GM10266 (cell line): ENCODE data around the gene CREBZF.
"Not testable (repeated sequence)": the region's sequence is repeated elsewhere in the genome, so short reads cannot be mapped to it uniquely, and the experiment has no call there.

Experiments used
- DNase-seq: peaks from one replicate; pipeline ENCODE4 v3.0.0; 2012; ENCODE audit errors: extremely low spot score
- TF ChIP-seq, protein P1 (sequence below): IDR thresholded peaks from 2 replicates; pipeline ENCODE4 v1.5.1; 2012; ENCODE audit warnings: mild to moderate bottlenecking, low read depth; ENCODE audit not compliant: control insufficient read depth, insufficient read depth; ENCODE audit errors: missing control alignments

CREBZF gene

DNA sequence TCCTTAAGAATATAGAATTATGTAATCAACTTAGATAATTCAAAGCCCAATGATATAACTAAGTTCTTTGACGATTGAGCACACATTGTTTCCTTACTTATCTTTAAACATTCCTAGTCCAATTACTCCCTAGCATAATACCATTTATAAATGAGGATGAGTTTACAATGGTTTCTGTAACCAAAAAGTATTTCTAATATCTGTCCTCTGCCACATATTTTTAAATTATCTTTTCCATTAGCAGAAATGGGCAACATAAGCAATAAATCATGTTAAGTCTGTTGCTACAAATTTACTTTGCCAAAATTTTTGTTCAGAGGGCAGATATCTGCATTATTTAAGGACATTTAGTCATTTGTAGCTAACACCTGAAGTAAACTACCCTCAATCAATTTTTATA, 6.7 kb downstream of the CREBZF start:
- TF ChIP-seq, protein P1, sequence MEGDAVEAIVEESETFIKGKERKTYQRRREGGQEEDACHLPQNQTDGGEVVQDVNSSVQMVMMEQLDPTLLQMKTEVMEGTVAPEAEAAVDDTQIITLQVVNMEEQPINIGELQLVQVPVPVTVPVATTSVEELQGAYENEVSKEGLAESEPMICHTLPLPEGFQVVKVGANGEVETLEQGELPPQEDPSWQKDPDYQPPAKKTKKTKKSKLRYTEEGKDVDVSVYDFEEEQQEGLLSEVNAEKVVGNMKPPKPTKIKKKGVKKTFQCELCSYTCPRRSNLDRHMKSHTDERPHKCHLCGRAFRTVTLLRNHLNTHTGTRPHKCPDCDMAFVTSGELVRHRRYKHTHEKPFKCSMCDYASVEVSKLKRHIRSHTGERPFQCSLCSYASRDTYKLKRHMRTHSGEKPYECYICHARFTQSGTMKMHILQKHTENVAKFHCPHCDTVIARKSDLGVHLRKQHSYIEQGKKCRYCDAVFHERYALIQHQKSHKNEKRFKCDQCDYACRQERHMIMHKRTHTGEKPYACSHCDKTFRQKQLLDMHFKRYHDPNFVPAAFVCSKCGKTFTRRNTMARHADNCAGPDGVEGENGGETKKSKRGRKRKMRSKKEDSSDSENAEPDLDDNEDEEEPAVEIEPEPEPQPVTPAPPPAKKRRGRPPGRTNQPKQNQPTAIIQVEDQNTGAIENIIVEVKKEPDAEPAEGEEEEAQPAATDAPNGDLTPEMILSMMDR = no peak
- DNase-seq = no peak

DNA sequence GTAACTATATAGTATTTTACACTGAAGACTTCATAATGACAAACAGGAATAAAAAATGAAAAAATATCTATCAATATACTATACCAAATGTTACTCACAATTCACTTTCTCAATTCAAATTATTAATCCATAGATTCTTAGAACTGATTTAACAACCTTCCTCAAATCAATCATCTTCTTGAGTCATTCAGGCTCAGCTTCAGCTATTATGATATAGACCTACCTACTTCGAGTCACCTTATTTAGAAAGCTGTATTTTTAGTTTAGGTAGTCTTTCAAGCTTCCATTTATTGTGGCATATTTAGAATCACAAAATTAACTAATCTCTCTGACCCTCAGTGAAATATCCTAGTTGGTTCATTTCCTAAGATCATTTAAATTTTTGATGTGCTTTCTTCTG, 8.2 kb downstream of the CREBZF start:
- TF ChIP-seq, protein P1 = no peak
- no peak for DNase-seq

DNA sequence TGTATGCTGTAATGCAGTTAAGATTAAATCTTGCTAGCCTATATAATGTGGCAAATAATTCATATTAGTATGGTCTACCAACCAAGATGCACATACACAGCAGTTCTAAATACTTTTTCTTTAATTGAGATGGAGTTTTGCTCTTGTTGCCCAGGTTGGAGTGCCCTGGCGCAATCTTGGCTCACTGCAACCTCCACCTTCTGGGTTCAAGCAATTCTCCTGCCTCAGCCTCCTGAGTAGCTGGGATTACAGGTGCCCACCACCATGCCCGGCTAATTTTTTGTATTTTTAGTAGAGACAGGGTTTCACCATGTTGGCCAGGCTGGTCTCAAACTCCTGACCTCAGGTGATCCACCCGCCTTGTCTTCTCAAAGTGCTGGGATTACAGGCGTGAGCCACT, 10.6 kb downstream of the CREBZF start:
- not testable (repeated sequence) for DNase-seq

DNA sequence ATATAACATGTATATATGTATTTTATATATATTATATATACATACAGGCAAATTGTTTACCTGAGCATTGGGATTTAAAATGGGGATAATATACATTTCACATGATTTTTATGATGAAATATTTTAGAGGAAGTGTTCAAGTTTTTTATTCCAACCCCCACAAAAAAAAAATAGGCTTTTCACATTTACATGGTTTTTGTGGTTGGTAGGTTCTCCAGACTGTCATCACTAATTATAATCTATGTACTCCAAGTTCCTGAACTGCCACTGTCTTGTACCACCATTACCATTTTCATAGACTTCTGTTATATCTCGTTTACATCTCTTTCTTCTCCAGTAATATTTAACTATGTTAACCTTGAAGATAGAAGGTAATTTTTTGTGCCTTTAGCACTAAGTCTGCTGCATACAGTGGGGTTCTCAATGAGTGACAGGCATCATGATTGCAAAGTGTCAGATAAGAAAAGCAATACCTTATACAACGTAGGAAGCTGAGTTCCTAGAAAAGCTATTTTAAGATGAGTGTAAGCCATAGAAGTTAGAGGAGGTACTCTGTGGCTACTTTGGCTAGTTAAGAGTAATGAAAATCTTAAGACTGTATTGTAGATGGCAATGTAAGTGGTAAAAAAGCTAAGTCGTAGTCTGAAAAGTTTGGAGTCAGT, 12.0 kb downstream of the CREBZF start:
- no peak for DNase-seq
- TF ChIP-seq, protein P1 = no peak

DNA sequence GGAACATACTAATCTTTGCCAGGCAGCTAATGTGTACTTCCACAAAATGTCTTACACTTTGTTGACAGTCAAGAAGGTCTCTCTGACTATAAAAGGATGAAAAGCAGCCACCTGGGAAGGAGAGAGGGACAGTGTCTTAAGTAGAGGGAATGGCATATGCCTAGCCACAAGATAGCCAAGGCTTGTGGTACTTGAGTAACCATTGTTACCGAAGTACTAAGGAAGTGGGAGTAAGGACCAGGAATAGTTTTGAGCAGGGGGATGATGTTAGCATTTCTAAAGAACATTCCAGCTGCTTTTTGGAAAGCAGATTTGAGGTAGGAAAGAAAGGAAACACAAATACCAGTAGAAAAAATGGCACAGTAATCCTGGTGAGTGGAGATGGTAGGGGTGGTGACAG, 13.8 kb downstream of the CREBZF start:
- TF ChIP-seq, protein P1 = no peak
- DNase-seq = no peak

DNA sequence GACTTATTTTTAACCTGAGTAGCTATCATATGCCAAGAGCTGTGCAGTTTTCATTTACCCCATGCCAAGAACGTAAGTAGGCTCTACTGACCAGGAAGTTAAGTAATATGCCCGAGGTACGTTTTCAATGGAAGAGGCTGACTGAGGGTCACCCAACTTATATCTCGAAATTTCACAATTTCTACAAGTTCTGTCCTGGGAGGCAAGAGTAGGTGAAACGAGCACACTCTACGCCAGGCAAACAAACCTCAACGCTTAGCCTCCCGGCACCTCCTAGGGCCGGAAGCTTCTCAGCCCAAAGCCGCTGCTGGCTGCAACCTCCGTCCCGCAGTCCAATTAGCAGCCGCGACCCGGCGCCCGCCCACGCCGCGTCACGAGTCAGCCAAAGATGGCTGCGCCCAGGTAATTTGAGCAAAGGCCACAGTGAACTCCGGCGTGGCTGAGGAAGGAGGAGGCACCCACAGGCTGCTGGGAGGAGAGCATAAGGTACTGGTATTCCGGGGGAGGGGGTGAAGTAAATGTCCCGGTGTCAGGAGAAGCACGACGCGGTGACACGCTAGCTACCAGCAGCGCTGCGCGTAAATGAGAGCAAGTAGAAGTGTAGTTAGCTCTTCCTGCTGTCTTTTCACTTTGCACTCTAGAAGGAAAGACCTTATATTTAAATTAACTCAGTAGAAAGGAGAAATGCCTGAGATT, 17.2 kb downstream of the CREBZF start, which contains the start of gene TMEM126A:
Gene TMEM126A, plus strand, starts transcription at position 364 of the 696 bp plus-strand sequence. CDS start 2,289 bp downstream, outside the sequence.
- peak; percentile 83 for DNase-seq
- TF ChIP-seq, protein P1 = no peak

DNA sequence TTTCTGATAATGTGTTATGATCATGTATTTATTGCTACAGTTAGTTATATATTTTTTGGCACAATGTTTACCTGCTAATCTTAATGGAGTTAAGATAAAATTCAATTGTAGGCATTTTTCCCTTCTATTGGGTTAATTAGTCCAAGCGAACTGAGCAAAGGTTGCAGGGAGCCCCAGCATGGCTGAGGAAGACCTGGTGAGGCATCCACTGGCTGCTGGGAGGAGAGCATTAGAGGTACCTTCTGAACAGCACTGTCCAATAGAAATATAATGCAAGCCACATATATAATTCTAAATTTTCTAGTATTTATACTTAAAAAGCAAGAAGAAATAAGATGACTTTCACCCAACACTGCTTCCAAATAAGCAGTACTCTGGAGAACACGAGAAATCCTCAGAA, 17.9 kb downstream of the CREBZF start:
- no peak for DNase-seq
- TF ChIP-seq, protein P1 = no peak
